CD14-positive monocyte (primary cell): ENCODE results near the gene MAL. TPM values are rescaled to one million over a fixed set of nuclear protein-coding genes. Genes with fewer than 3 reads are reported as not detected.

ENCODE experiments used
- DNase-seq, 3 donors: peaks; one replicate each; pipeline ENCODE4 v3.0.0-alpha.2; 2011 to 2022
- H2AFZ ChIP-seq: 2 replicates; pipeline ENCODE4 v1.6.0; 2012; ENCODE audit warnings: mild to moderate bottlenecking, low read depth, low read length, inconsistent platforms; ENCODE audit not compliant: insufficient read depth, poor library complexity, severe bottlenecking
- H3K27ac ChIP-seq, 2 donors: 1 replicate in 1 of 2; 2 replicates in 1 of 2; pipeline ENCODE4 v1.5.1; 2012 to 2013; ENCODE audit warnings: low read length in 2 of 2, control low read depth in 1 of 2, inconsistent platforms in 1 of 2, low read depth in 1 of 2, mild to moderate bottlenecking in 1 of 2
- H3K27me3 ChIP-seq, 2 donors: one replicate each; pipeline versions ENCODE4 v1.6.0 to v1.6.1; 2011 to 2013; ENCODE audit warnings: low read length in 2 of 2; ENCODE audit not compliant: control insufficient read depth in 2 of 2, insufficient read depth in 2 of 2
- H3K36me3 ChIP-seq, 2 donors: replicated peaks in 1 of 2; 1 replicate in 1 of 2; 2 replicates in 1 of 2; pipeline versions ENCODE4 v1.5.1 to v1.6.1; 2012 to 2013; ENCODE audit warnings: low read length in 2 of 2, control low read depth in 1 of 2, inconsistent platforms in 1 of 2, mild to moderate bottlenecking in 1 of 2; ENCODE audit not compliant: insufficient read depth in 2 of 2, control insufficient read depth in 1 of 2
- H3K4me1 ChIP-seq, 2 donors: 1 replicate in 1 of 2; 2 replicates in 1 of 2; pipeline versions ENCODE4 v1.5.1 to v1.6.1; 2012 to 2013; ENCODE audit warnings: low read length in 2 of 2, control low read depth in 1 of 2, inconsistent platforms in 1 of 2, mild to moderate bottlenecking in 1 of 2, moderate library complexity in 1 of 2; ENCODE audit not compliant: insufficient read depth in 2 of 2, control insufficient read depth in 1 of 2
- H3K4me2 ChIP-seq: replicated peaks from 2 replicates; pipeline ENCODE3; 2012; ENCODE audit warnings: low read length, moderate library complexity, mild to moderate bottlenecking; ENCODE audit not compliant: poor library complexity, severe bottlenecking; ENCODE audit errors: extremely low read depth
- H3K4me3 ChIP-seq, 3 experiments: fragments of 200-600 bp in 1 of 3; sonication (generic) in 1 of 3; replicated peaks in 1 of 3; 1 replicate in 2 of 3; 2 replicates in 1 of 3; pipeline ENCODE4 v1.5.1; 2011 to 2013; ENCODE audit warnings: low read length in 3 of 3, mild to moderate bottlenecking in 3 of 3, control low read depth in 2 of 3, low read depth in 2 of 3, inconsistent platforms in 1 of 3, moderate library complexity in 1 of 3
- H3K79me2 ChIP-seq: 2 replicates; pipeline ENCODE4 v1.6.0; 2012; ENCODE audit warnings: mild to moderate bottlenecking, control low read depth, inconsistent platforms, low read length, moderate library complexity; ENCODE audit not compliant: insufficient read depth
- H3K9ac ChIP-seq: 2 replicates; pipeline ENCODE4 v1.6.0; 2017; ENCODE audit warnings: low read length, mild to moderate bottlenecking; ENCODE audit not compliant: insufficient read depth, poor library complexity, severe bottlenecking
- H3K9me3 ChIP-seq, 2 donors: replicated peaks in 1 of 2; 1 replicate in 1 of 2; 2 replicates in 1 of 2; pipeline versions ENCODE4 v1.5.1 to v1.6.1; 2012 to 2013; ENCODE audit warnings: low read length in 2 of 2, control low read depth in 1 of 2; ENCODE audit not compliant: control insufficient read depth in 1 of 2, insufficient read depth in 1 of 2
- H4K20me1 ChIP-seq: 2 replicates; pipeline ENCODE4 v1.6.0; 2012; ENCODE audit warnings: mild to moderate bottlenecking, low read length, control low read depth, moderate library complexity; ENCODE audit not compliant: insufficient read depth
- H3K27ac Mint-ChIP-seq, 7 donors: one replicate each; pipeline ENCODE4 v1.8.0; 2020; ENCODE audit warnings: mild to moderate bottlenecking in 7 of 7, mixed read lengths in 7 of 7, moderate library complexity in 6 of 7, inconsistent platforms in 2 of 7
- H3K27me3 Mint-ChIP-seq, 3 donors: one replicate each; pipeline ENCODE4 v1.8.0; 2021 to 2022; ENCODE audit warnings: low read depth in 3 of 3, mild to moderate bottlenecking in 3 of 3, mixed read lengths in 3 of 3, moderate library complexity in 3 of 3, inconsistent platforms in 1 of 3
- H3K36me3 Mint-ChIP-seq, 2 donors: one replicate each; pipeline ENCODE4 v1.8.0; 2020; ENCODE audit warnings: mixed read lengths in 2 of 2, inconsistent platforms in 1 of 2, mild to moderate bottlenecking in 1 of 2
- H3K4me1 Mint-ChIP-seq: one replicate; pipeline ENCODE4 v1.8.0; 2020; ENCODE audit warnings: mild to moderate bottlenecking, mixed read lengths
- H3K4me3 Mint-ChIP-seq, 2 donors: one replicate each; pipeline ENCODE4 v1.8.0; 2020; ENCODE audit warnings: mild to moderate bottlenecking in 2 of 2, mixed read lengths in 2 of 2, moderate library complexity in 1 of 2
- H3K9me3 Mint-ChIP-seq, 7 donors: one replicate each; pipeline ENCODE4 v1.8.0; 2020 to 2022; ENCODE audit warnings: mixed read lengths in 7 of 7, mild to moderate bottlenecking in 6 of 7, moderate library complexity in 6 of 7, inconsistent platforms in 2 of 7
- CTCF ChIP-seq: fragments of 200-600 bp; IDR thresholded peaks from one replicate; pipeline ENCODE4 v1.8.0; 2022; ENCODE audit warnings: antibody characterized with exemption, mild to moderate bottlenecking
- WGBS: methylation state at CpG from one replicate; pipeline ENCODE4 v1.1.5; 2013; ENCODE audit warnings: missing lambda C conversion rate; ENCODE audit not compliant: insufficient coverage; 5-methylcytosine and 5-hydroxymethylcytosine counted together
- intact Hi-C, 2 donors: fragments of 100-400 bp; cut with micrococcal nuclease; formaldehyde crosslinking; loops; one replicate each; pipeline versions ENCODE4 v1.15.0 to v1.15.1; 2023
- polyA plus RNA-seq, 3 donors: library from polyadenylated mRNA; depleted of rRNA in 1 of 3; unstranded in 2 of 3; stranded (reverse) in 1 of 3; fragments of 300-500 nt in 2 of 3; fragments of >200 nt in 1 of 3; fragmentation: Illumina TruSeq in 2 of 3; gene quantifications; 1 replicate in 2 of 3; 2 replicates in 1 of 3; pipeline ENCODE4 v1.2.3, GENCODE V29; 2012 to 2021

The MAL gene
- polyA plus RNA-seq, 3 donors = 0.39 to 0.48 TPM; not detected in 1

GRCh38 chr2:95071856-95072255, 46.3 kb downstream of the MAL start:
- H3K4me1 Mint-ChIP-seq = peaks cover 5% of the 10 kb centered on the region

DNA sequence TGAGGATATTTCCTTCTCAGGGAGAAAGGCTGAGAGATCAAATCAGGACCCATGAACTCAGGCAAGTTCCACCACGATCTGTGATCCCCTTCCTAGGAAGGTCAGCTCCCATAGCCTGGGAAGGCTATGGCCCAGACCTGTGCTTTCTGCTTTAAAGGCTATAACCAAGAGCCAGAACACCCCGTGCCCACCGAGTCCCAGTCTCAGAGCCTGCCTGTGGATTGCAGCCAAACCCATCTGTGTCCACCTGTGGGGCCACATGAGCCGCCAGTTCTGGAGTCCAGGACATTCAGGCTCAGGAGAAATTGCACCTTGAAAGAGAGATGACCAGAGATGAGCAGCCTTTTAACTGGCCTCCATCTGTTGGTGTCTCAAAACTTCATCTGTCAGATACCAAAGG, 46.9 kb downstream of the MAL start:
- Histone ChIP-seq H2AFZ (no peak overlapping the region), H3K4me1 (peaks cover 6 to 9% of the 10 kb centered on the region in 2 donors), H3K4me2 (no peak overlapping the region), H3K36me3 (no peaks in the 10 kb centered on the region), H3K9ac (no peak overlapping the region), H3K27me3 (peaks cover 0 to 4% of the 10 kb centered on the region in 2 donors), H3K9me3 (no peaks in the 10 kb centered on the region), H3K27ac (no peak overlapping the region), H3K4me3 (no peak overlapping the region), H3K79me2 (no peaks in the 10 kb centered on the region), H4K20me1 (no peaks in the 10 kb centered on the region)
- intact Hi-C loops = no loop called here
- no peaks in the 10 kb centered on the region for H3K36me3 Mint-ChIP-seq
- no peak overlapping the region for H3K4me3 Mint-ChIP-seq
- H3K9me3 Mint-ChIP-seq = peaks cover 0 to 2% (median 0%) of the 10 kb centered on the region in 7 donors
- DNase-seq = no peak
- 98% methylated on average over 4 of the region's 4 CpGs for WGBS
- peaks cover 10 to 28% (median 22%) of the 10 kb centered on the region in 3 donors for H3K27me3 Mint-ChIP-seq
- TF ChIP-seq CTCF = no peak
- H3K4me1 Mint-ChIP-seq = peaks cover 7% of the 10 kb centered on the region
- no peak overlapping the region for H3K27ac Mint-ChIP-seq

More at GRCh38 chr2:95071856-95072255, 46.3 kb downstream of the MAL start:
- H2AFZ ChIP-seq = no peak overlapping the region
- H3K27ac ChIP-seq = no peak overlapping the region
- WGBS = 98% methylated on average over 3 of the region's 4 CpGs
- Mint-ChIP-seq H3K27me3 (peaks cover 9 to 22% (median 21%) of the 10 kb centered on the region in 3 donors), H3K27ac (no peak overlapping the region), H3K36me3 (no peaks in the 10 kb centered on the region), H3K4me3 (no peak overlapping the region), H3K9me3 (peaks cover 0 to 2% (median 0%) of the 10 kb centered on the region in 7 donors)
- peaks cover 4 to 5% of the 10 kb centered on the region in 2 donors for H3K4me1 ChIP-seq
- no peaks in the 10 kb centered on the region for H3K36me3 ChIP-seq
- intact Hi-C loops = no loop called here
- no peak overlapping the region for H3K4me2 ChIP-seq
- no peak overlapping the region for H3K9ac ChIP-seq
- no peaks in the 10 kb centered on the region for H3K79me2 ChIP-seq
- no peak overlapping the region for H3K4me3 ChIP-seq
- no peaks in the 10 kb centered on the region for H3K9me3 ChIP-seq
- no peak for TF ChIP-seq CTCF
- H4K20me1 ChIP-seq = no peaks in the 10 kb centered on the region
- peaks cover 0 to 2% of the 10 kb centered on the region in 2 donors for H3K27me3 ChIP-seq
- DNase-seq = no peak
